Measurements from ENCODE around the gene TLL1. TPM values are rescaled to one million over a fixed set of nuclear protein-coding genes. Genes with fewer than 3 reads are reported as not detected.

Gene TLL1
- total RNA-seq = not detected
- polyA plus RNA-seq = not detected

DNA sequence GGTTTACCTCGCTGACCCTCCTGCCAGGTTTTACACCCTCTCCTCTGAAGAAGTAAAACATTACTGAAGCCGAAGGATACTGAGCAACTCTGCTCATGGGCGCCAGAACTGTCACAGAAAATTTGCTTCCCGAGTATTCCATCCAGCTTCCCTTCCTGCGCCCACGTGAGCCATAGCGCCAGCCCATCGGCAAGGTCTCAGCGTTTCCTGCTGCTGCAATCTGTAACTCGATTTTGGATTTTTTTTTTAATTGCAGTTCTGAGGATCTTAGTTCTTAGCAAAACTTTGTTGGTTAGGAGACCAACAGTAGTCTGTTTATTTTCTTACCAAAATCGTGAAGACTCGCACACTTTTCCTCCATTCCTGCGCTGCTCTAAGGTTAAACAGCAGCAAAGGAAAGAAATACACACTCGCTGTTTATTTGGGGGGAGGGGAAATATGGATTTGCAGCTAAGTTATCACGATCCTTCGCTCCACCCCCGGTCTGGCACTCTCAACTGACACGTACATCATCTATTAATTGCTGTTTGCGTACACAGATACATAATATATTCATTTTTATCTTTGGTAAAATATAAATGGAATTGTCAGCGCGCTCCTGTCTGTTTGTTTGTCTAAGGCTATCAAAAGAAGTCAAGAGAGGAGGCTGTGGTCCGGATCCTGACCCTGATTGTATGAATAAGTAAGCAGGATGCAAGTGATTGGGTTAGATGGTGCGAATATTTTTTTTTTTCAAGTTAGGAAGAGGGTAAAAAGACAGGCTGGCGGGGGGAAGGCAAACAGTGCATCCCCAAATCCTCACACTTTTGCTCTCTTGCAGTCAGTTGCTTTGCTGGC, at the start of gene TLL1:
TSS of gene TLL1 (plus strand) at position 777 of the 837 bp plus-strand sequence. CDS start 668 bp downstream, outside the sequence.
- ChIA-PET POLR2A (no interaction called here), CTCF (no interaction called here)
- Mint-ChIP-seq H3K27me3 (peaks cover 30 to 57% of the 10 kb centered on the region in 2 donors), H3K9me3 (peaks cover 0 to 16% (median 4%) of the 10 kb centered on the region in 5 donors), H3K36me3 (no peaks in the 10 kb centered on the region), H3K4me1 (peaks cover 0 to 18% (median 5%) of the 10 kb centered on the region in 3 donors), H3K27ac (no peak within 1 kb of the TSS), H3K4me3 (peak within 1 kb of the TSS in 3 of 7 donors; percentile 27 to 54 (median 37))
- no peaks in the 10 kb centered on the region for H3K9me3 ChIP-seq (ENCODE audit: low read length)
- no peak for DNase-seq
- H3K27ac ChIP-seq (ENCODE audit: low read depth, low read length) = no peak within 1 kb of the TSS
- H3K4me1 ChIP-seq (ENCODE audit: insufficient read depth, low read length) = no peaks in the 10 kb centered on the region
- no peaks in the 10 kb centered on the region for H3K36me3 ChIP-seq (ENCODE audit: insufficient read depth, low read length)
- no peak within 1 kb of the TSS for H3K4me3 ChIP-seq (ENCODE audit: low read length)
- peaks cover 11% of the 10 kb centered on the region for H3K27me3 ChIP-seq (ENCODE audit: insufficient read depth, low read length, poor library complexity, severe bottlenecking)

- H3K4me3 ChIP-seq (ENCODE audit: low read length) = no peak overlapping the region
- Mint-ChIP-seq H3K9me3 (peaks cover 2 to 11% (median 5%) of the 10 kb centered on the region in 5 donors), H3K4me1 (no peaks in the 10 kb centered on the region), H3K36me3 (no peaks in the 10 kb centered on the region), H3K27ac (no peak overlapping the region), H3K4me3 (no peak overlapping the region), H3K27me3 (no peaks in the 10 kb centered on the region)
- ChIA-PET POLR2A (no interaction called here), CTCF (no interaction called here)
- H3K27me3 ChIP-seq (ENCODE audit: insufficient read depth, low read length, poor library complexity, severe bottlenecking) = no peaks in the 10 kb centered on the region
- DNase-seq = no peak
- no peaks in the 10 kb centered on the region for H3K36me3 ChIP-seq (ENCODE audit: insufficient read depth, low read length)
- H3K27ac ChIP-seq (ENCODE audit: low read depth, low read length) = no peak overlapping the region
- H3K9me3 ChIP-seq (ENCODE audit: low read length) = no peaks in the 10 kb centered on the region
- H3K4me1 ChIP-seq (ENCODE audit: insufficient read depth, low read length) = no peaks in the 10 kb centered on the region
Observed at GRCh38 chr4:165826166-165826565, 46.9 kb upstream of the TLL1 start.

DNA sequence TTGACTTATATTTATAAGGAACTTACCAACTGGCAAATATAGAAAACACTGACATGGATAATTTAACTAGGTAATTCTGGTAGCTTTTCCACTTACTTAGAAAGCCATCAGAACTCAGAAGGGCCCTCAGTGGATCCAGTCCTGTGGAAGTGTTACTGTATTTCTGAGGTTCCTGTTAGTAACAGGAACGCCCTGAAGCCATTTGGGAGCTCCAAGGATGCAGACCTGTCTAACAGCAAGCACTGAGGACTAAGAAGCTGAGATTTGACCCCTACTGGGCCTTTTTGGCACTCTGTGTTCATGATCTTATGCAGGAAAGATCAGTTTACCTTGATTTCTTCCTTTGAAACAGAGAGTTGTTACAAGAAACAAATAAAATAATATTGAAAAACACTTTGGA, 46.0 kb upstream of the TLL1 start:
- no peak for DNase-seq
- H3K27me3 Mint-ChIP-seq = no peaks in the 10 kb centered on the region
- H3K27me3 ChIP-seq (ENCODE audit: insufficient read depth, low read length, poor library complexity, severe bottlenecking) = no peaks in the 10 kb centered on the region
- H3K36me3 Mint-ChIP-seq = no peaks in the 10 kb centered on the region
- no peak overlapping the region for H3K4me3 ChIP-seq (ENCODE audit: low read length)
- H3K27ac ChIP-seq (ENCODE audit: low read depth, low read length) = no peak overlapping the region
- H3K9me3 ChIP-seq (ENCODE audit: low read length) = no peaks in the 10 kb centered on the region
- H3K36me3 ChIP-seq (ENCODE audit: insufficient read depth, low read length) = no peaks in the 10 kb centered on the region
- H3K4me1 ChIP-seq (ENCODE audit: insufficient read depth, low read length) = no peaks in the 10 kb centered on the region
- ChIA-PET CTCF (no interaction called here), POLR2A (no interaction called here)
- no peaks in the 10 kb centered on the region for H3K4me1 Mint-ChIP-seq
- H3K27ac Mint-ChIP-seq = no peak overlapping the region
- H3K9me3 Mint-ChIP-seq = peaks cover 2 to 7% (median 3%) of the 10 kb centered on the region in 5 donors
- H3K4me3 Mint-ChIP-seq = no peak overlapping the region

DNA sequence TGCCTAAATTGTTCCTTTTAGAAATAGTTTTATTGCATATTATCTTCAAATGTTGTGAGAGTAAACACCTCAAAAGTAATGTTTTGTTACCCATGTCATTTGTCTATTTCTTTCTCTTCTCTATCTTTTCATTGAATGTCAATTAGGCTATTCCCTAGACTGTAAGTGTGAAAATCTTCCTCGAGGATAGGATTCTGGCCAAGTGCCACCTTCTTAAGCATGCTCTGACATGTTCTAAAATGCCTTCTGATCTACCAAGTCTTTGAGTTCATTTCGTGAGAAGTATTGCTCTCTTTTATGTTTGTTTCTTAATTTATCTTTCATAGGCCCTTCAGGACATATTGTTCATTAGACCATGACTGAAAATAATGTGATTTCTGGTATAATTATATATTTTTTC, 44.1 kb upstream of the TLL1 start:
- CTCF ChIA-PET = no interaction called here
- H3K36me3 Mint-ChIP-seq = no peaks in the 10 kb centered on the region
- H3K27ac Mint-ChIP-seq = no peak overlapping the region
- no peaks in the 10 kb centered on the region for H3K4me1 Mint-ChIP-seq
- no peaks in the 10 kb centered on the region for H3K27me3 Mint-ChIP-seq
- no peak overlapping the region for H3K27ac ChIP-seq (ENCODE audit: low read depth, low read length)
- no peaks in the 10 kb centered on the region for H3K4me1 ChIP-seq (ENCODE audit: insufficient read depth, low read length)
- no peak overlapping the region for H3K4me3 ChIP-seq (ENCODE audit: low read length)
- no peak overlapping the region for H3K4me3 Mint-ChIP-seq
- no peaks in the 10 kb centered on the region for H3K36me3 ChIP-seq (ENCODE audit: insufficient read depth, low read length)
- POLR2A ChIA-PET = no interaction called here
- DNase-seq = no peak
- peaks cover 0 to 9% (median 2%) of the 10 kb centered on the region in 5 donors for H3K9me3 Mint-ChIP-seq
- H3K27me3 ChIP-seq (ENCODE audit: insufficient read depth, low read length, poor library complexity, severe bottlenecking) = no peaks in the 10 kb centered on the region
- no peaks in the 10 kb centered on the region for H3K9me3 ChIP-seq (ENCODE audit: low read length)

DNA sequence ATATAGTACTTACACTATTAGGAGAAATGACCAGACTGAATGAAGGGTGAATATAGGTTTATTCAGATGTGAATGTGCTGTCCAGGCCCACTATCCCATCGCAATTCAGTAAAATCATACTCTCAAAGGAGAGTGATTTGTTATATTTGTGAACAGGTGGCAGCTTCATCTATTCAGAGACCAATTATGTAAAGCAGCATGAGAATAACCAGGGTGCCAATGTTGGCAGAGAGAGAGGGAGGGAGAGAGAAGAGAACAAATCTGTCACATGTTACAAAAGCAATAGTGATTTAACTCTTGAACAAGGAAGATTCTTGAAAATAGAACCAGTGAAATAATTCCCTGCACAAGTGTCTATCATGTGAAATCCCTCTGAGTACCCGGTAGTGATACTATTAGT, 38.9 kb upstream of the TLL1 start:
- Mint-ChIP-seq H3K27me3 (no peaks in the 10 kb centered on the region), H3K9me3 (peaks cover 0 to 8% (median 0%) of the 10 kb centered on the region in 5 donors), H3K27ac (no peak overlapping the region), H3K4me1 (no peaks in the 10 kb centered on the region), H3K36me3 (no peaks in the 10 kb centered on the region), H3K4me3 (no peak overlapping the region)
- ChIA-PET CTCF (no interaction called here), POLR2A (no interaction called here)
- Histone ChIP-seq H3K36me3 (ENCODE audit: insufficient read depth, low read length) (no peaks in the 10 kb centered on the region), H3K9me3 (ENCODE audit: low read length) (no peaks in the 10 kb centered on the region), H3K27me3 (ENCODE audit: insufficient read depth, low read length, poor library complexity, severe bottlenecking) (no peaks in the 10 kb centered on the region), H3K27ac (ENCODE audit: low read depth, low read length) (no peak overlapping the region), H3K4me1 (ENCODE audit: insufficient read depth, low read length) (no peaks in the 10 kb centered on the region), H3K4me3 (ENCODE audit: low read length) (no peak overlapping the region)
- no peak for DNase-seq

DNA sequence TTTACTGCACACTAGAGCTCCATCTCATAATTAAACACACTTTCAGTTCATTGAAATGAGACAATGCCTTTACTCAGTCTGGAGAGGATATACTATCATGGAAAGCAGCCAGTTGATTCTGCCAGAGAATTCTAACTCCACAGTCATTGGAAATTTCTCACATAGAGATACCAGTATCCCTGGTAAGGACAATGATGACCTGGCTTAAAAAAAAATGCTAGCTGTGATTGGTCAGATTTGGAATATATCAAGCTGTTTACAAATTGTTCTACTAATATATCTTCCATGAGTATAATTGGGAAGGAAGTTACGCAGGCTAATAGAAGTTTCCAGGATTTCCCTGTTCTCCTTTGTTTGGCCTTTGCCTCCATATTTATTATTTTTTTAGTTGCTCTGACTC, 34.5 kb upstream of the TLL1 start:
- peaks cover 0 to 2% (median 0%) of the 10 kb centered on the region in 3 donors for H3K36me3 Mint-ChIP-seq
- H3K4me1 Mint-ChIP-seq = no peaks in the 10 kb centered on the region
- no peaks in the 10 kb centered on the region for H3K36me3 ChIP-seq (ENCODE audit: insufficient read depth, low read length)
- H3K27ac Mint-ChIP-seq = no peak overlapping the region
- no peaks in the 10 kb centered on the region for H3K4me1 ChIP-seq (ENCODE audit: insufficient read depth, low read length)
- no peaks in the 10 kb centered on the region for H3K27me3 Mint-ChIP-seq
- no peak overlapping the region for H3K4me3 ChIP-seq (ENCODE audit: low read length)
- POLR2A ChIA-PET = no interaction called here
- H3K27ac ChIP-seq (ENCODE audit: low read depth, low read length) = no peak overlapping the region
- no peaks in the 10 kb centered on the region for H3K27me3 ChIP-seq (ENCODE audit: insufficient read depth, low read length, poor library complexity, severe bottlenecking)
- peaks cover 0 to 6% (median 3%) of the 10 kb centered on the region in 5 donors for H3K9me3 Mint-ChIP-seq
- no peaks in the 10 kb centered on the region for H3K9me3 ChIP-seq (ENCODE audit: low read length)
- CTCF ChIA-PET = no interaction called here
- H3K4me3 Mint-ChIP-seq = no peak overlapping the region
- DNase-seq = no peak

DNA sequence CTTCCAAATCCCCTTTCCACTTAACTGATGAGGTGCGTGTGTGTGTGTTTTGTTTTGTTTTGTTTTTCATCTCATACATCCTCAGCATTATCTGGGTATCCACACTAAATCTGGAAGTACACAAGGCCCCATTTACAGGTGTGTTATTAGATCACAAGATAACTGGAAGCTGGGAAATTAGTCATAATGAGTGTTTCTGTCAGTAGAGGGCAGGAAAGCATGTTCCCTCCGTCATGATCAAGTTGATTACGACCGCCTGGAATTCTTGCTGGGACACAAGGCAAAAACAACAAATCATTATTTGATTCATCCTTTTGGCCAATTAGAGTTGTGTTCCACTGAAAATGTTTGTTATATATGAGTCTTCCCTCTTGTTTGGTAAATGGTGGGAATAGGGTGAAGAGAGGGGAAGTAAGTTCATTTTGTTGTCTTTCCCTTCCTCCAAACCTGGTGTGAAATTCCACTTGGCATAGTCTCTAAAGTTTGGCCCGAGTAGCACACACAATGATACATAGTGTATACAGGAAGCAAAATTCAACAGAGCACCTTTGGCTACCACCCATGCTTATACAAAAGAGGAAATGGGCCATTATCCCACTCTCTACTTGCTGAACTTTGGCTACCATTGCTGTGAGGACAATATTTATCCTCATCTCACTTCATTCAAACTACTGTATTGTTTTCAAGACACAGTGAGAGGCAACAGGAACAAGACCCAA, 33.3 kb upstream of the TLL1 start:
- ChIA-PET CTCF (no interaction called here), POLR2A (no interaction called here)
- H3K27me3 ChIP-seq (ENCODE audit: insufficient read depth, low read length, poor library complexity, severe bottlenecking) = no peaks in the 10 kb centered on the region
- H3K4me3 Mint-ChIP-seq = no peak overlapping the region
- H3K4me1 Mint-ChIP-seq = no peaks in the 10 kb centered on the region
- H3K9me3 Mint-ChIP-seq = peaks cover 0 to 6% (median 3%) of the 10 kb centered on the region in 5 donors
- DNase-seq = no peak
- no peak overlapping the region for H3K27ac ChIP-seq (ENCODE audit: low read depth, low read length)
- no peaks in the 10 kb centered on the region for H3K27me3 Mint-ChIP-seq
- no peaks in the 10 kb centered on the region for H3K9me3 ChIP-seq (ENCODE audit: low read length)
- no peaks in the 10 kb centered on the region for H3K4me1 ChIP-seq (ENCODE audit: insufficient read depth, low read length)
- peaks cover 0 to 2% (median 0%) of the 10 kb centered on the region in 3 donors for H3K36me3 Mint-ChIP-seq
- no peak overlapping the region for H3K27ac Mint-ChIP-seq
- H3K4me3 ChIP-seq (ENCODE audit: low read length) = no peak overlapping the region
- no peaks in the 10 kb centered on the region for H3K36me3 ChIP-seq (ENCODE audit: insufficient read depth, low read length)

DNA sequence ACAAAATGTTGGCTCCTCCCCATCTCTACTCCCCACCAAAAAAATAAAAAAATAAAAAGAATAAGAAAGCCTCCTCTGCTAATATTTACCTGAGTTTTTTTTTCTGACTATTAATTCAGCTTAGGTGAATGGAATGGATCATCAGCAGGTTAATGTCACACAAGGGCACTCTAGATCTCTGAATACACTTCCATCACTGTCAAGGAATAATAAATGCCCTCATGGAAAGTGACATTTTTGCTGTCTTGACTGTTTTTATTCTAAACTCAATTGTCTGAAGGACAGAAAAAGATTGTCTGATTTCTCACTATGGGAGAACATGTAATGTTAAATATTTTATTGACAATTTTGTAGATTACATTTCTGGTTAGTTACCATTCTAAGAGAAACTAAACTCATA, 30.4 kb upstream of the TLL1 start:
- Histone ChIP-seq H3K27ac (ENCODE audit: low read depth, low read length) (no peak overlapping the region), H3K9me3 (ENCODE audit: low read length) (no peaks in the 10 kb centered on the region), H3K4me1 (ENCODE audit: insufficient read depth, low read length) (no peaks in the 10 kb centered on the region), H3K27me3 (ENCODE audit: insufficient read depth, low read length, poor library complexity, severe bottlenecking) (no peaks in the 10 kb centered on the region), H3K36me3 (ENCODE audit: insufficient read depth, low read length) (no peaks in the 10 kb centered on the region), H3K4me3 (ENCODE audit: low read length) (no peak overlapping the region)
- Mint-ChIP-seq H3K27ac (no peak overlapping the region), H3K4me3 (no peak overlapping the region), H3K4me1 (no peaks in the 10 kb centered on the region), H3K9me3 (peaks cover 0 to 6% (median 3%) of the 10 kb centered on the region in 5 donors), H3K36me3 (peaks cover 0 to 2% (median 0%) of the 10 kb centered on the region in 3 donors), H3K27me3 (no peaks in the 10 kb centered on the region)
- CTCF ChIA-PET = no interaction called here
- no peak for DNase-seq
- POLR2A ChIA-PET = no interaction called here

Measured in CD8-positive, alpha-beta memory T cell (primary cell).